Thyroid gland (tissue), 4 donors: ENCODE data around the gene HEXIM1. TPM values are rescaled to one million over a fixed set of nuclear protein-coding genes. Genes with fewer than 3 reads are reported as not detected.
"Not testable (repeated sequence)": the region's sequence is repeated elsewhere in the genome, so short reads cannot be mapped to it uniquely, and the experiment has no call there.

ENCODE experiments used
- DNase-seq, 2 donors: peaks; one replicate each; pipeline ENCODE4 v3.0.0-alpha.2; 2019
- H3K27ac ChIP-seq, 3 donors: fragments of 200-600 bp; sonication (generic); 1 replicate in 2 of 3; 2 replicates in 1 of 3; pipeline ENCODE4 v1.5.1; 2016 to 2019; ENCODE audit warnings: mild to moderate bottlenecking in 1 of 3, moderate library complexity in 1 of 3
- H3K27me3 ChIP-seq: fragments of 200-600 bp; sonication (generic); one replicate; pipeline ENCODE4 v1.5.1; 2019
- H3K36me3 ChIP-seq, 2 donors: fragments of 200-600 bp; sonication (generic); one replicate each; pipeline ENCODE4 v1.5.1; 2016 to 2019
- H3K4me1 ChIP-seq, 2 donors: fragments of 200-600 bp; sonication (generic); one replicate each; pipeline ENCODE4 v1.5.1; 2017 to 2019
- H3K4me3 ChIP-seq, 3 donors: fragments of 200-600 bp; sonication (generic); replicated peaks in 1 of 3; 1 replicate in 2 of 3; 2 replicates in 1 of 3; pipeline ENCODE4 v1.5.1; 2016; ENCODE audit warnings: mild to moderate bottlenecking in 1 of 3
- H3K9me3 ChIP-seq: fragments of 200-600 bp; sonication (generic); one replicate; pipeline ENCODE4 v1.5.1; 2017
- POLR2A ChIP-seq, 2 donors: fragments of 450-650 bp; IDR thresholded peaks; one replicate each; pipeline ENCODE4 v1.6.1; 2017; ENCODE audit warnings: antibody characterized with exemption in 2 of 2, mild to moderate bottlenecking in 2 of 2, moderate library complexity in 1 of 2
- WGBS, 2 donors: methylation state at CpG; one replicate each; pipeline ENCODE4 v1.1.5; 2017; 5-methylcytosine and 5-hydroxymethylcytosine counted together
- intact Hi-C: fragments of 100-400 bp; cut with DNase I; formaldehyde crosslinking; loops from one replicate; pipeline ENCODE4 v1.15.1; 2023
- total RNA-seq, 4 donors: library from RNA; depleted of rRNA; stranded (reverse); fragments of >200 nt; gene quantifications; one replicate each; pipeline ENCODE4 v1.2.3, GENCODE V29; 2016
- TF ChIP-seq, protein P1 (sequence below), 6 experiments: fragments of 200-600 bp in 3 of 6; fragments of 450-650 bp in 3 of 6; sonication (generic) in 3 of 6; IDR thresholded peaks; one replicate each; pipeline ENCODE4 v1.5.1; 2016 to 2019; ENCODE audit warnings: antibody characterized with exemption in 6 of 6, mild to moderate bottlenecking in 2 of 6, inconsistent platforms in 1 of 6, moderate library complexity in 1 of 6

HEXIM1 gene
- total RNA-seq, 4 donors from 2014 or later = 15.6 to 33.5 (median 18.4) TPM

- Histone ChIP-seq H3K36me3 (no peaks in the 10 kb centered on the region), H3K27ac (peak overlapping the region in 1 of 3 donors; percentile 56), H3K4me3 (no peak overlapping the region), H3K9me3 (no peaks in the 10 kb centered on the region), H3K27me3 (no peaks in the 10 kb centered on the region), H3K4me1 (peaks cover 10 to 33% of the 10 kb centered on the region in 2 donors)
- no peak for TF ChIP-seq POLR2A (IDR thresholded peaks at IDR 0.05)
- TF ChIP-seq, protein P1, sequence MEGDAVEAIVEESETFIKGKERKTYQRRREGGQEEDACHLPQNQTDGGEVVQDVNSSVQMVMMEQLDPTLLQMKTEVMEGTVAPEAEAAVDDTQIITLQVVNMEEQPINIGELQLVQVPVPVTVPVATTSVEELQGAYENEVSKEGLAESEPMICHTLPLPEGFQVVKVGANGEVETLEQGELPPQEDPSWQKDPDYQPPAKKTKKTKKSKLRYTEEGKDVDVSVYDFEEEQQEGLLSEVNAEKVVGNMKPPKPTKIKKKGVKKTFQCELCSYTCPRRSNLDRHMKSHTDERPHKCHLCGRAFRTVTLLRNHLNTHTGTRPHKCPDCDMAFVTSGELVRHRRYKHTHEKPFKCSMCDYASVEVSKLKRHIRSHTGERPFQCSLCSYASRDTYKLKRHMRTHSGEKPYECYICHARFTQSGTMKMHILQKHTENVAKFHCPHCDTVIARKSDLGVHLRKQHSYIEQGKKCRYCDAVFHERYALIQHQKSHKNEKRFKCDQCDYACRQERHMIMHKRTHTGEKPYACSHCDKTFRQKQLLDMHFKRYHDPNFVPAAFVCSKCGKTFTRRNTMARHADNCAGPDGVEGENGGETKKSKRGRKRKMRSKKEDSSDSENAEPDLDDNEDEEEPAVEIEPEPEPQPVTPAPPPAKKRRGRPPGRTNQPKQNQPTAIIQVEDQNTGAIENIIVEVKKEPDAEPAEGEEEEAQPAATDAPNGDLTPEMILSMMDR (IDR thresholded peaks at IDR 0.05) = no peak
- 93 to 96% methylated on average over 5 to 6 of the region's 6 CpGs for WGBS, 2 donors
- intact Hi-C loops = no loop called here
- no peak for DNase-seq
Measured at GRCh38 chr17:45123076-45123770, 25.1 kb upstream of the HEXIM1 start.

DNA sequence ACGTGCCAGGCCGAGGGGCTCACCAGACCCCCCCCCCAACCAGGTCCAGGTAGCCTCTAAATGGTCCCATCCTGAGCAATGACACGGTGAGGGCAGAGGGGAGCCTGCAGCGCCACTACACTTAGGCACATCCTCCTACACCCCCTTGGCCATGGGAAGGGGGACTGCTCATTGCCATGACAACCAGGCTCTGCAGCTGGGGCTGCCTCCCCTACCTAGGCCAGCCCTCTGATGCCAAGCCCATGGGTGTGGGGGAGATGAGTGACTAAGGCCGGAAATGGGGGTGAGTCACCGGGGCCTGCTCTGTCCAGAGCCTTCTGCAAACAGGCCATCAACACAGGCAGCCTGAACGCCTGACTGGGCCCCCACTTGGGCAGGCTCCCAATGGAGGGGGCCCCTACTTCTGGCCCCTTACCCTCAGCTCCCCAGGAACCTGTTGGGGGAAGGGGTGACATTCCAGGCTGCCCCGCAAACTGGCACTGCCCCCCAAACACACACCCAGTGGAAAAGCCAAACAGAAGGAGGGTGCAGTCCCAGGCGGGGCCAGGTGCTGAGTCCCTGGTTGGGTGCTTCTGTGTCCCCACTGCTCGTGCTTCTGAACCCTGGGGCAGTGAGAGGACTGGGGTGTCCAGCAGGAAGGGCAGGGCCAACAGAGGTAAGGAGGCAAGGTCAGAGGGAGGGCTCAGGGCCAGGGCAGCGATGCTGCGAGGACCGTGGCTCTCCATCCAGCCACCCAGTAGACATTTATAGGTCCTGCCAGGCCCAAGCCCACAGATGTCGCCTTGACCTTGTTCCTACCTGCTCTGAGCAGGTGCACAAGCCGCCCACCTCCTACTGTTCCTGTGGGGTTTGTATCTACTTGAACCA is 24.1 kb upstream of the HEXIM1 start:
- H3K4me1 ChIP-seq = peaks cover 11 to 38% of the 10 kb centered on the region in 2 donors
- WGBS, 2 donors = 82 to 90% methylated on average over 10 to 12 of the region's 15 CpGs
- no peaks in the 10 kb centered on the region for H3K9me3 ChIP-seq
- no peaks in the 10 kb centered on the region for H3K36me3 ChIP-seq
- DNase-seq = peak in 1 of 2 donors; percentile 11
- TF ChIP-seq, protein P1 (IDR thresholded peaks at IDR 0.05) = no peak
- TF ChIP-seq POLR2A (IDR thresholded peaks at IDR 0.05) = no peak
- no peak overlapping the region for H3K4me3 ChIP-seq
- intact Hi-C loops = no loop called here
- H3K27me3 ChIP-seq = no peaks in the 10 kb centered on the region
- H3K27ac ChIP-seq = peak overlapping the region in 1 of 3 donors; percentile 56

- H3K36me3 ChIP-seq, intact Hi-C loops, H3K4me3 ChIP-seq, H3K9me3 ChIP-seq, DNase-seq, H3K27me3 ChIP-seq: not testable (repeated sequence)
- Histone ChIP-seq H3K27ac (peak overlapping the region in 1 of 3 donors; percentile 56), H3K4me1 (peaks cover 11 to 42% of the 10 kb centered on the region in 2 donors)
- WGBS, 2 donors = 67 to 79% methylated on average over 5 of the region's 5 CpGs
Measured at GRCh38 chr17:45124797-45125122, 23.5 kb upstream of the HEXIM1 start.

- TF ChIP-seq, protein P1 (IDR thresholded peaks at IDR 0.05) = no peak
- no peak for TF ChIP-seq POLR2A (IDR thresholded peaks at IDR 0.05)
- intact Hi-C loops = no loop called here
- 95 to 99% methylated on average over 8 of the region's 8 CpGs for WGBS, 2 donors
- no peaks in the 10 kb centered on the region for H3K27me3 ChIP-seq
- no peak overlapping the region for H3K4me3 ChIP-seq
- H3K4me1 ChIP-seq = peaks cover 11 to 42% of the 10 kb centered on the region in 2 donors
- DNase-seq = no peak
- no peaks in the 10 kb centered on the region for H3K9me3 ChIP-seq
- H3K36me3 ChIP-seq = no peaks in the 10 kb centered on the region
- no peak overlapping the region for H3K27ac ChIP-seq
Measured at GRCh38 chr17:45125509-45125908, 22.8 kb upstream of the HEXIM1 start.

- 91 to 100% methylated on average over 1 to 8 of the region's 8 CpGs for WGBS, 2 donors
- Histone ChIP-seq H3K4me3 (no peak overlapping the region), H3K9me3 (no peaks in the 10 kb centered on the region), H3K27ac (peak overlapping the region in 1 of 3 donors; percentile 27), H3K4me1 (peaks cover 19 to 56% of the 10 kb centered on the region in 2 donors), H3K36me3 (no peaks in the 10 kb centered on the region), H3K27me3 (no peaks in the 10 kb centered on the region)
- TF ChIP-seq POLR2A (IDR thresholded peaks at IDR 0.05) = no peak
- TF ChIP-seq, protein P1 (IDR thresholded peaks at IDR 0.05) = no peak
- intact Hi-C loops = no loop called here
- no peak for DNase-seq
Measured at GRCh38 chr17:45127207-45127547, 21.1 kb upstream of the HEXIM1 start.
